Ecto neural progenitor cell (in vitro differentiated cells): ENCODE data around the gene GDA.

ENCODE experiments used
- DNase-seq: peaks from one replicate; pipeline ENCODE4 v3.0.0-alpha.2; 2018; ENCODE audit warnings: low spot score

Gene GDA

GRCh38 chr9:72150661-72151060, 1.4 kb downstream of the GDA start:
- DNase-seq, result no peak

GRCh38 chr9:72151104-72151503, 1.9 kb downstream of the GDA start:
- no peak for DNase-seq

GRCh38 chr9:72154468-72155285, 5.4 kb downstream of the GDA start:
- DNase-seq, result no peak

- no peak for DNase-seq
Measured at GRCh38 chr9:72155301-72155700, 6.1 kb downstream of the GDA start.

- DNase-seq, result no peak
Measured at GRCh38 chr9:72156586-72156985, 7.3 kb downstream of the GDA start.

- DNase-seq, result no peak
Measured at GRCh38 chr9:72158680-72159079, 9.4 kb downstream of the GDA start.

- no peak for DNase-seq
Measured at GRCh38 chr9:72160446-72161123, 11.3 kb downstream of the GDA start.

GRCh38 chr9:72165326-72165725, 16.1 kb downstream of the GDA start:
- no peak for DNase-seq

GRCh38 chr9:72165821-72166547, 16.7 kb downstream of the GDA start:
- DNase-seq, result no peak

GRCh38 chr9:72168075-72168474, 18.8 kb downstream of the GDA start:
- no peak for DNase-seq

- no peak for DNase-seq
Measured at GRCh38 chr9:72169178-72169577, 19.9 kb downstream of the GDA start.

GRCh38 chr9:72173080-72173479, 23.8 kb downstream of the GDA start:
- DNase-seq, result no peak

GRCh38 chr9:72185561-72185960, 36.3 kb downstream of the GDA start:
- no peak for DNase-seq

- no peak for DNase-seq
Measured at GRCh38 chr9:72187121-72187695, 38.0 kb downstream of the GDA start.

- no peak for DNase-seq
Measured at GRCh38 chr9:72188232-72188631, 39.0 kb downstream of the GDA start.

- peak; percentile 45 for DNase-seq
Measured at GRCh38 chr9:72193478-72193881, 44.2 kb downstream of the GDA start.

- no peak for DNase-seq
Measured at GRCh38 chr9:72199238-72199637, 50.0 kb downstream of the GDA start.

GRCh38 chr9:72200452-72200851, 51.2 kb downstream of the GDA start:
- no peak for DNase-seq

GRCh38 chr9:72202009-72202408, 52.8 kb downstream of the GDA start:
- no peak for DNase-seq

- no peak for DNase-seq
Measured at GRCh38 chr9:72203205-72203803, 54.1 kb downstream of the GDA start.

- no peak for DNase-seq
Measured at GRCh38 chr9:72204062-72204461, 54.8 kb downstream of the GDA start.

- no peak for DNase-seq
Measured at GRCh38 chr9:72205513-72205912, 56.3 kb downstream of the GDA start.
